Spleen (tissue), 7 donors: ENCODE measurements around the gene MAP2K5.

ENCODE experiments used
- POLR2A ChIP-seq, 3 donors: fragments of 450-650 bp; IDR thresholded peaks; one replicate each; pipeline ENCODE4 v1.5.1; 2017; ENCODE audit warnings: antibody characterized with exemption in 3 of 3, mild to moderate bottlenecking in 1 of 3
- TF ChIP-seq, protein P1 (sequence below), 11 experiments: fragments of 200-600 bp in 7 of 11; fragments of 450-650 bp in 4 of 11; sonication (generic) in 4 of 11; IDR thresholded peaks in 8 of 11; conservative IDR thresholded peaks in 3 of 11; 1 replicate in 7 of 11; 2 replicates in 4 of 11; pipeline versions ENCODE4 v1.4.0 to v1.8.0; 2016 to 2021; ENCODE audit warnings: antibody characterized with exemption in 11 of 11, inconsistent platforms in 4 of 11, mild to moderate bottlenecking in 1 of 11
- donor health status: DM: no; HTN: no; CAD: no; lungs with moderate emphysema.
- donor health status: DM: no; HTN: no; CAD: no.
- donor health status: DM: no; HTN: no; CAD: no.

DNA sequence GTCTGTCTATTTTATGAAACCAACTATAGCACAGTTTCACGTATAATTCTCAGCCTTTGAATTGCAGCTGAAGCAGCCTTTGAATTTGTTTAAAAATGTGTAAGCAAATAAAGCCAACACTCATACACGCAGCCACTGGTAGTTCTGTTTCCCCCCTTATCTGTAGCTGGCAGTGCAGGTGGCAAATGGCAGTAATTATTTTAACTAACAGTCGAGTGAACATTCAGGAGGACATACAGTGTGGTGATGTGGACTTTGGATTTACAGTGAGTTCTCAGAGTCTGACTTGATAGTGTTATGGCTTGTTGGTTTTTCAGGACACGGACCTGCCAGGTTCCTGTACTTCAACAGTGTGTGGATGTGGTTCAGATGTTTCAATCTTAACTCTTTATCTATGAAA lies 218.8 kb downstream of the MAP2K5 start:
- TF ChIP-seq, protein P1, sequence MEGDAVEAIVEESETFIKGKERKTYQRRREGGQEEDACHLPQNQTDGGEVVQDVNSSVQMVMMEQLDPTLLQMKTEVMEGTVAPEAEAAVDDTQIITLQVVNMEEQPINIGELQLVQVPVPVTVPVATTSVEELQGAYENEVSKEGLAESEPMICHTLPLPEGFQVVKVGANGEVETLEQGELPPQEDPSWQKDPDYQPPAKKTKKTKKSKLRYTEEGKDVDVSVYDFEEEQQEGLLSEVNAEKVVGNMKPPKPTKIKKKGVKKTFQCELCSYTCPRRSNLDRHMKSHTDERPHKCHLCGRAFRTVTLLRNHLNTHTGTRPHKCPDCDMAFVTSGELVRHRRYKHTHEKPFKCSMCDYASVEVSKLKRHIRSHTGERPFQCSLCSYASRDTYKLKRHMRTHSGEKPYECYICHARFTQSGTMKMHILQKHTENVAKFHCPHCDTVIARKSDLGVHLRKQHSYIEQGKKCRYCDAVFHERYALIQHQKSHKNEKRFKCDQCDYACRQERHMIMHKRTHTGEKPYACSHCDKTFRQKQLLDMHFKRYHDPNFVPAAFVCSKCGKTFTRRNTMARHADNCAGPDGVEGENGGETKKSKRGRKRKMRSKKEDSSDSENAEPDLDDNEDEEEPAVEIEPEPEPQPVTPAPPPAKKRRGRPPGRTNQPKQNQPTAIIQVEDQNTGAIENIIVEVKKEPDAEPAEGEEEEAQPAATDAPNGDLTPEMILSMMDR (IDR thresholded peaks at IDR 0.05 in 8 of 11, conservative IDR thresholded peaks at IDR 0.05 in 3 of 11), result no peak
- TF ChIP-seq POLR2A (IDR thresholded peaks at IDR 0.05), result no peak
